Measurements from ENCODE around the gene B3GNT2.
"Not testable (repeated sequence)": the region's sequence is repeated elsewhere in the genome, so short reads cannot be mapped to it uniquely, and the experiment has no call there.

Gene B3GNT2

DNA sequence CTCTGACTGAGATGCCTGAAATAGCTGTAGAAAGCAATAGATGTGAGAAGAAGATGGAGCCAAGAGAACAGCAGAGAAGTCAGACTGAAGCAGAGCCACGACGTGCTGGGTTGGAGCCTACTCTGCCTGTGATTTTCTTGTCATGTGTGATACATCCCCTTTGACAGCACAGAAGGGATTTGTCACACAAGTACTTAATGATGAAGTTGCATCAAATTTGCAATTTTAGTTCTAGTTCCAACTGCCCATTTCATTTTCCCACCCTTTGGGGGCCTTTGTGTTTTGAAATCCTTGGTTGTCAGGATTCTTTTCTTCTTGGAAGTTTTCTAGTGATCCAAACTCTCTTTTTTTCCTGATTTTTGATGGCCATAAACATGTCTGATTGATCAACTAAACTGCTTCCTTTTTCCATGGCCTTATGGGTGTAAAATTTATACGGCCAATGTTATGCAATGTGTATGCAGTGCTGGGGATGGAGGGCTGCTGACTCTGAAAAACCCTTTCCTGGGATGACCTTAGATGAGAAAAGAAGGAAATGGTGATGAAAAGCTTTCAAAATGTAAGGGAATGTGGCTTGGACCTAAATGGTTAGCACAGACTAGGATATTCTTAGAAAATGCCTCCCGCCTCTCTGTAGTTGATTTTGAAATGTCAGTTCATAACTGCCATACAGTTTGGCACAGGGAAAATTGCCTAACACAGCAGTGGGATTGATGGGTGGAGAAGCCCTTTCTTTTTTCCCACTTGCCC lies 9.6 kb upstream of the B3GNT2 start:
- no peak for DNase-seq

DNA sequence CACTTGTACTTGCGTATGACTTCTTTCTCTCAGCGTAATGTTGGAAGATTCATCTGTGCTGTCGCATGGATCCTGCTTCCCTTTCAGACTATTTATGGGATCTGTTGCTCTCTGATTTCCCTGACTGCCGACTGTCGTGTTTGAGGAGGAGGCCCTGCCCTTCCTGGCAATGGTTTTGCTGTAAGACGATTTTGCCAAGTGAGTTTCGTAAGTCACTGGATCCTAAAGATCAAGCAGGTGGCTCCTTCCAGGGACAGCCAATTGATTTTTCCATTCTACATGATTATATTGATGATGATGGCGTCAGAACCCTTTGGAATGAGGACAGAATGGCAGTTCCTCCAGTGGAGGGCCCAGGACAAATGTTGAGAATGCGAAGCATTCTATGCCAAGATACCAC lies 8.7 kb upstream of the B3GNT2 start:
- DNase-seq, result no peak

DNA sequence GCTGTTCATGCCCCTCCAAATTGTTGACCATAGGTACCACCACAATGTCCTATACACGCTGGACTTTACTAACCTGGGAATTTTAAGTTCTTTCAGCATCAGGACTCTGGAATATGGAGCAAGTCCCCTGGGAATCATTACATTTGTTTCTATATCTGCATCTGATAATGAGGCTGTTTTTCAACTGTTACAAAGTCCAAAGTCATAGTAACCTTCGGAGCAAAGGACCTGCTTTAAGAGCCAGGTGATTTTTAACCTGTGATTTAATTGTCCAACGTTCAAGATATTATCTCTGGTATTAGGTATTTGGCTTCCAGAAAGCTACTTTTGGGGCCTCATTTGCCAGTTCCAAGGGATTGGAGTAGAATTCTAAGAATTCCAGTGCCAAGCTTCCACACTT lies 7.5 kb upstream of the B3GNT2 start:
- DNase-seq, result no peak

DNA sequence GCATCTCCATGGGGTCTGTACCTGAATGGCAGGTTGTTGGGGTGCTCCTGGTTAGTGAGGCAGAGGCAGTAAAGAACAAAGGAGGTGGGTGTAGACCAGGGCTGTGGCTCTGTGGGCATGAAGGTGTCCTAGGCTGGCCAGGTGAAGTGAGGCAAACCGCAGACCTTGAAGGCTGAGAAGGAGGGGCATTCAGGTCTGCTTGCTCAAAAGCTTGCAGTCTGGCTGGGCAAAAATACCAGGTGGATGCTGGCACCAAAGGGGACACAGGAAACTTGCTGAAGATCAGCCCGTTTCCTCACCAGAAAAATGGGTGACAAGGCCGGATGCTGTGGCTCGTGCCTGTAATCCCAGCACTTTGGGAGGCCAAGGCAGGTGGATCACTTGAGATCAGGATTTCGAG lies 6.7 kb upstream of the B3GNT2 start:
- no peak for DNase-seq

DNA sequence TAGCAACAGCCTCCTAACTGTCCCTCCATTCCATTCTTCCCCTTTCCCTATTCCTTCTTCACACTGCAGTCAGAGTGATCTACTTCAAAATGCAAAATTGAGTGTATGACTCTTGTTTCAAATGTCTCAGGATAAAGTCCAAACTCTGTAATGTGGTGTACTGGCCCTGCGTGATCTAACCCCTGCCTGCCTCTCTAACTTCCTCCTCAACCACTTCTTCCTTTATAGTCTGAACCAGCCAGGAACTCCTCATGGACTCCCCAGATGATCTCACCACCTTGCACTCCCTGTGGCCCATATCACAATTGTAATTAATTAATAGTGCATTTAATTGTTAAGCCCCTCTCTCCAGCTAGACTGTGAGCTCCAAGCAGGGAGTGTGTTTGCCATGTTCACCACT lies 3.1 kb upstream of the B3GNT2 start:
- no peak for DNase-seq

DNA sequence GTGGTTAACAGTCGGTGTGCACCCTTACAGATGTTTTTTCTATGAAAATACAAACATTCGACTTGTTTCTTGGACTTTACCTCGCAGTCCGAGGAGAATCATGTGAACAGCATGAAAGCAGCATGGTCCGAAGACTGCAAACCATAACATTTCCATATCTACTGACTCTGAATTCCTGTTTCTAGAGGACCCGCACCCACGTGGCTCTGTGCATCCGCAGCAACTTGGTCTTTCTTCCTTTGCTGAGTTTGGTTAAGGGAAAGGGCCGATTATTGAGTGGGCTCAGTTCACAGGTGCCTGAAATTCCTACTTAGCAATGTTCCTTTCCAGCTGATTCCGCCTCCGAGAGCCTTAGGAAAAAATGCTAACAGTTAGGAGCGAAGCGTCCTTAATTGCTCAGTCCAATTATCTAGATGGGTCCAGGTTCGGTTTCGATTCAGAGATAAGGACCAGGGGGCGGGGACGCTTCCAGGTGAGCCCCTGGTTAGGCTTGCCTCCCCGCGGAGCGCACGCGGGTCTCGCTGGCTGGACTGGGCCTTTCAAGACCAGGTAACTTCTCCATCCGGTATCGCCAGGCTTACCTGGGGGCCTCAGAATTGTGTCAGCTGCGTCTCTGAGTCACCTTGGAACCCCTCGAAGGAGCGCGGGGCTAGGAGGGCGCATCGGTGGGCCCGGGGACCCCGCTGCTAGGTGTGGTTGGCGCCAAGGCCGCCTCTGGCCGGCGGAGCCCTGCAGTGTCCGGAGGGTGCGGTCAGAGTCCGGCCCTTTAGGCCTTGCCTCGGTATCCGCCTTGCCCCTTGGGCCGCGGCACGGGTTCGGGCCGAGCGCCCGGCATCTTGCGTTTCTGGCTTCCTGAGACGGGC lies 1.1 kb upstream of the B3GNT2 start:
- DNase-seq, result no peak

DNA sequence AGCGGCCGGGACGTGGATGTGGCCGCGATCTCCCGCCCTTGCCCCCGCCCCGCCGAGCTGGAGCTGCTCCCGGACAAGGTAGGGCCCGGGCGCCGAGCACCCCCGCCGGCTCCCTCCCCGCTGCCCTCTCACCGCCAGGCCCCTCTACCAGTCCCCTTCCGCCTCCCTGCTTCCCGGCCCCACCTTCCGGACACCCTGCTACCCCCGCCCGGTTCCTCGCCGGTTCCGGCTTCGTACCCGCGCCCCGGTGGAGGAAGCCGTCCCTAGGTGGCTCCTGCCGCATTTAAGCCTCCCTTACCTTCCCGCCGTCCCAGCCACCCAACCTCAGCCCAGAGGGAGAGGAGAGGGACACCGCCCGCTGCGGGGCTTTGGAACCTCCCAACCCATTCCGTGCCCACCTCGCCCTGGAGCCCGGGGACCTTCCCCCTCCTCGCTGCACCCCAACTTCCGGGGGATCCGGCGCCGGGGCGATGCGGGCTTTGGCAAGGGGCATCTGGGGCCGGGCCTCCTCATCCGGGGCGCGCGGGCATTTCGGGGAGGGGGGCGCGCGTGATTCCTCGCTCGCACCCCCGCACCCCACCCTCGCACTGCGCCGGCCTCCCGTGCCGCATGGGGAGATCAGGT lies 475 bp downstream of the B3GNT2 start:
- DNase-seq, result no peak

DNA sequence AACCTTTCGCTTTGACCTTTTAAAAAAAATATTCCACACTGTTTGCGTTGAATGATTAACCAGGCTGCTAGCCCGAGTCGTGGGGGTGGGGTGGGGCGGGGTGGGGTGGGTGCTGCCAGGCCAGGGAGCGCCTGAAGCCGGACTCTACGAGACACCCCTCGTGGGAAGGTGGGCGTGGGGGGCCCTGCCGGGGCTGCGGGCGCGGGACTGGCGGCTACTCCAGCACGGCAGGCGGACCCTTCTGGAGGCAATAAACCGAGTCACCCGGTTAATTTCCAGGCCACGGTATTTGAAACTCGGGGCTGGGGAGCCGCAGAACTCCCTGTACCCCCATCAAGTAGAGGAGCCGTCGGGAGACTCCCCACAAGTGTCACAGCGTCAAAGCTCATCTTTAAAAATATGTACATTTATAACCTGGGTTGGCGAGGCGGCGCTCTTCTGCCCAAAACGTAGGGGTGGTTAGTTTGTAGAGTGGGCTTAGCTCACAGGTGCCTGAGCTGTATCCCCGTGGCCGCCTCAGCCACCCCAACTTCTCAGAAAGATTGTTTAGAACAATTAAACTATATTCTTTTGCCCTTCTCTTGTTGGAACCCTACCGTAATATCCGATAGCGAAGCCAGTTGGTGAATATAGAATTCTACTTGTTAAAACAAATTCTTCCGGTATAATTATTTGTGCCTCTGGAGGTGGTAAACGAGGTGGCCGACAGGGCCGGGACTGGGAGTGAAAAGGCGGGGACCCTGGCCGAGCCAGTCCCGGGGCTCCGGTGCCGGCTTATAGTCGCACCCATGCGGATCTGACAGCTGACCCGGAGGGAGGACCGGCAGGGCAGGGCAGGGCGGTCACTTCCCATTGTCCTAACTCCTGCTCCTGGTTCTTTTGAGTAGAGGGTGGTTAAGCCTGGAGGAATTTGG lies 1.4 kb downstream of the B3GNT2 start:
- no peak for DNase-seq

DNA sequence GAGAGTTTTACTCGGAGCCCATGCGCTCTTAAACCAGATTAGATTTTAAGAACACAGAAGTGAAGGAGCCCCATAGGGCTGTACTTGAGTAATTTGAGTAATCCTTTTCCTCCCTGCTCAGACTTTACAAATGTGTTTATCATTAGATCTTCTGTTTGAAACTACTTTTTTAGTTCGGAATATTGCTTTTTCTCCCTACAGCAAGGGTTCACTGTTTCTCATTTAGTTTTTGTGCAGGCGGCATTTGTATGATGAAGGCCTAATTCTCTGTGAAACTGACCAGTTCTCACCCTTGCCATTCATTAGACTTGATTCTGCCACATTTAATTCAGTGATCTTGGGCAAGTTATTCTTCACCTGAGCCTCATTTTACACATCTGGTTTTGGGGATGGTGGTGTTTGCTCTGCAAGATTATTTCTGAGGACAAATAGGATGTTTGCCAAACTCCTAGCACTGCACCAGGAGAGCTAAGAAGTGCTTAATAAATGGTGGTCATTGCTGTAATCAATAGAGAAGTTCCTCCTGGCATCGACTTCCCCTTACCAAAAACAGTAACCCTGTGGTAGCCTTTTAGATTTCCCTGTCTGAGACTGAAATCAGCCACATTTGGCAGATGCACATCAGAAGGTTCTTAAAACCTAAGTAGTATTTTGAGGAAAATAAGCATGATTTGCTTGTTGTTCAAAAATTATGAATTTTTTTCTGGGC lies 2.2 kb downstream of the B3GNT2 start:
- no peak for DNase-seq

DNA sequence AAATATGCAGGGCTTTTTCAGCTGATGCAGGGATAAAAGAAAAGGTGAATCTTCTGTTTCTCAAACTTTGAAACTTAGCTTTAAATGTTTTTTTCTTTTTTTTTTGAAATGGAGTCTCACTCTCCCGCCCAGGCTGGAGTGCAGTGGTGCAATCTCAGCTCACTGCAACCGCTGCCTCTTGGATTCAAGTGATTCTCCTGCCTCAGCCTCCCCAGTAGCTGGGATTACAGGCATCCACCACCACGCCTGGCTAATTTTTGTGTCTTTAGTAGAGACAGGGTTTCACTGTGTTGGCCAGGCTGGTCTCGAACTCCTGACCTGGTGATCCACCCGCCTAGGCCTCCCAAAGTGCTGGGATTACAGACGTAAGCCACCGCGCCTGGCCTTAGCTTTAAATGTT lies 2.9 kb downstream of the B3GNT2 start:
- not testable (repeated sequence) for DNase-seq

DNA sequence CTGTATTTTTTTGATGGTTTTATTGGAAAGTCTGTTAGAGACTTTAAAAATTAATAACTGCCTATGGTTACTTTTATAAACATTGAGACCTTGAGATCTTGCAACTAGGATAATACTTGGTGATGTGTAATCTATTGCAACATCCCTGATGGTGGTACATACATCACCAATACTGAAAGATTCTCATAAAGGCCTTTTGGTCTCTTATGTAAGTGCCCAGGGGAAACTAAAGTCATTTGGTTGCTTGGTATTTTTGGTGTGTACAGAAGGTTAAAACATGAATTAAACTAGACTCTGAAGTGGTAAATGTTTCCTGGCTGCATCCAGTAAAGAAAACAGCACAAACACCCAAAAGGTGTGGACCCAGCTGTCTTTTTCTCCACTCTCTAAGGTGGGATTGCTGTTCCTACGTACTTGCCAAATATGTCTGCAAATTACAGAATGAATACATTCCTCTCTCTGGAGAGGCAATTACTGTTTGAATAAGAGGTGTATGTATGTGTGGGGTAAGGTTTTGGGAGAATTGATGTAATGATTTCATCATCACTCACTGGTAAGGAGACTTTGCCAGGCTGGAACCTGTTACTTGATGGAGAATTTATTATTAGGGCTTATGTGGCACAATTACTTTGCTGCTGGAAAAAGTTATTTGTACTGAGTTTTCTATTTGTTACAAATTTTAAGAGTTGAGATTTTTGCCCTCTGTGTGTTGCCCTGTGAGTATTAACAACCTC lies 3.6 kb downstream of the B3GNT2 start:
- peak; percentile 29 for DNase-seq

DNA sequence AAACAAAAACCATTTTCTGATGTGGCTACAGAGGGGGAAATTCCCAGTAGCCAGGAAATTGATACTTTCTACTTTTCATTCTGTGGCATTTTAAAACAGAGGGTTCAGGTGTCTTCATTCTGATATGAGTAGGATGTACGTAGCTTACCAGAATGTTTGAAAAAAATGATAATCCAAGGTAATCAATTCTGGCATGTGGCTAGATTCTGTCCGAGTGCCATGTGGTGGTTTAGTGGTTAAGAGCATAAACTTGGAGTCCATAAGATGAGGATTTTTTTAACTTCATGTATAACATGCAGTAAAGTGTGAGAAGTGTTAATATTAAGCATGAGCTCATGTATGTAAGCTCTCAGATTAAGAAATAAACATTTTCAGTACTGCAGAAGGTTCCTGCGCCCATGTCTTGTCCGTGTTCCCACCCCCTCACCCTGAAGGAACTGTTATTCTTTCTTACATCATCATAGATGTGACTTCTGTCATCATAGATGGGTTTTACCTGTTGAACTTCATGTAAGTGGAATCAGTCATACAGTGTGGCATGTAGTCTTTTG lies 4.5 kb downstream of the B3GNT2 start:
- no peak for DNase-seq

DNA sequence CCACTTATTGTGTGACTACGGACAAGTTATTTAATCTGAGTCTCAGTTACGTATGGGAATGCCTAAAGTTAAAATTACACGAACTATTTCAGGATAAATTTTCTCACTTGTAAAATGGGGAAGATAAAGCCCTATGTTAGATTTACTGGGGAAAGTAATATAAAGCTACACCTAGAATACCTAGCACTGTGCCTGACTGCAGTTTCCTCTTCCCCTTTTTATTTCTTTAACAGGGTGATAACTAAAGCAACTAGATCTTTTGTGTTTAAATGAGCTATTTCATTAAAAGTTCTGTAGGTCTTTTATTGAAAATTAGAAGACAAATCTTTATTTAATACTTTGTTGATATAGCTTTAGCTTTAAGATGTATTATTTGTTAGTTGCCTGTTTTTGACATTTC lies 5.0 kb downstream of the B3GNT2 start:
- no peak for DNase-seq

DNA sequence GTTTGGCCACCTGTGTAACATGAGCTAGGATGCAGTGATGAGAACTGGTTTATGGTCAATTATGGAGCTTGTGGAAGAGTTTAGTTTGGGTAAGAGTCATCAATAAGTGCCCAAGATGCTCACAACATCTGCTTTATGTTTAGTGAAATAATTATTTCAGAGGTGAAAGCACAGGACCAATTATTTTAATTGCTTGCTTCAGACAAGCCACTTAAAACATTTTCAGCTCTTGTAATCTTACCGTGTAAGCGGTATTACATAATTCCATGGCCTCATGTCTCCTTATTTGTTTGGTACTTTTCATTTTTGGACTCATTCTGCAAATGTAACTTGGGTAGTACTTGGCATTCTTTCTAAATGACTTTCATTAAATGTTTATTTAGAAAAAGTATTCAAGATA lies 5.4 kb downstream of the B3GNT2 start:
- DNase-seq, result peak; percentile 86

DNA sequence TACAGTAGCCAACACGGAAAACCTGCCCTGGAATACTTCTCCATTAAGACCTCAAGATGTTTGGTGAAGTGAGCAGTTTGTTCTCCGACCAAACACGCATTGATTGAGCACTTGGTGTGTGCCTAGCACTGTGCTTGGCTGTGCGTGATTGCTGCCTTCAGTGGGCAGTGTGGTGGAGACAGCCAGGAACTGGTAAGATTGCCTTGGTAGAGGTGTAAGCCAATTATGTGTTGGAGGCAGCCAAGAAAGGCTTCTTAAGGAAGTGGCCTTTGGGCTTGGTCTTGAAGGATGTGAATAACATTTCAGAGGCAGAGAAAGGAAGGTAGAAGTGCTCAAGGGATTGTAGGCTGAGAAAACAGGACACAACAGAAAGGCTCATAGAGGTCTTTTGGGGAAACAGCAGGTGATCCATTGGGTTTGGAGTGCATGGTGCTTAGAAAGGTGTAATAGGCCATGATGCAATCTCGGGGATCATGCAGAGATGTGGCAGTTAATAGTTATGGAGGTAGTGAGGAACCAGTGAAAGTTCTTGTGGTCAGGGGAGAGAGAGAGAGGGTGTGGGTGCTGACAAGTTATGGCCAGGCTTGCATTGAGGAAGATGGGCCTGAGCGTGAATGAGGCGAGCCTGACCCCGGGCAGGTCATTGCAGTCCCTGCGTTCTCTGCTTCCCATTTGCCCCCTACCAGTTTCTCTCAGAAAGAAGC lies 6.3 kb downstream of the B3GNT2 start:
- no peak for DNase-seq

DNA sequence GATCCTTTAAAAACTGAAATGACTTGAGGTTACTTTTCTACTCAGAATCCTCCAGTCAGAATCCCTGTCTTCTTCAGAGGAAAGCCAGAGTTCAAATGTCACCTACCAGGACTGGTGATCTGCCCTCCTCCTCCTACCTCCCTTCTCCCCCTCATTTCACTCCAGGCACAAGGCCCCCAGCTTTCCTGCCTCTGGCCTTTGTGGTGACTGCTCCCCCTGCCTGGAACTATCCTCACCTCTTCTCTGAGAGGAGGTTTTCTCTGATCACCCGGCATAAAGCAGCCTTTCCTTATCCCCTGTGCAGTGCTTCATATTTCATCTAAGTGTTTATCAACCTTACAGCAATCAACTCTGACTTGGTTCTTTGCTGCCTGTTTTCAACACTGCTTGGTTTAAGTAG lies 6.8 kb downstream of the B3GNT2 start:
- DNase-seq, result no peak

DNA sequence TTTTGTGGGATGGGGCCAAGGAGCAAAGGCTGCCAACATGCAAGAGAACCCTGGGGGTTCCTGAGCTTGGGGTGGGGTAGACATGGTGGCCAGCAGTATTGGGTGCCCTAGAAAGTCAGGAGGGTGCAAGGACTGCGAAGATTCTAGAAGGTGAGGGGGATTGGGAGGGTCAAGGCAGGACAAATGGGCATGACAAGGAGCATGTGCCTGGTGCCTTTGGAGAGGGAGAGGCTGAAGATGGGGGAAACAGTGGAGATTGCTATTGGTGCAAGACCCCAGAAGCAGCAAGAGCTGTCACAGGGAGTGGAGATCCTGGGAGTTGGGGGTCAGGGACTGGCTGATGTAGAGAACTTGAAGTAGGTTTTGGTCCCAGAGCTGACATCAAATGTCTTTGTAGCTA lies 7.5 kb downstream of the B3GNT2 start:
- no peak for DNase-seq

DNA sequence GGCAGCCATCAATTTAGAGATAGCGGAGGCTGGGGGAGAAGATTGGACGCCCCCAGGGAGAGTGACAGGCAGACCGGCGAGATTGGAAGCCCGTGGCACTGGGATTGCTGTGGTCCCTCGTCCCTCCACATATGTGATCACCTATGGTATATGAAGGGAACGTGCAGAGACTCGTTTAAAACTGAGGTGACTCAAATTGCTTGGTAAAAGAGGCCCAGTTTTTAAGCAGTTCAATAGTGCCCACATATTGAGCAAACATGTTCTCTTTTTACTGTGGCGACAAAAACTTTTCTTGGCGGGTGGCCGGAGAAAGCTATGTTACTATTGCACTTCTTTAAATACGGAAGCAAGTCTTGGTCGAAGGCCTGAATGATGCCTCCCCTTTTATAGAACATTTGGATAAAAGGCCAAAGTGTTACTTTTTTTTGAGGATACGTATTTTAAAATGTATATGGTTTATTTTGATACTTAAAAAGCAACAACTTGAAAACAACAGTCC lies 9.1 kb downstream of the B3GNT2 start:
- no peak for DNase-seq

DNA sequence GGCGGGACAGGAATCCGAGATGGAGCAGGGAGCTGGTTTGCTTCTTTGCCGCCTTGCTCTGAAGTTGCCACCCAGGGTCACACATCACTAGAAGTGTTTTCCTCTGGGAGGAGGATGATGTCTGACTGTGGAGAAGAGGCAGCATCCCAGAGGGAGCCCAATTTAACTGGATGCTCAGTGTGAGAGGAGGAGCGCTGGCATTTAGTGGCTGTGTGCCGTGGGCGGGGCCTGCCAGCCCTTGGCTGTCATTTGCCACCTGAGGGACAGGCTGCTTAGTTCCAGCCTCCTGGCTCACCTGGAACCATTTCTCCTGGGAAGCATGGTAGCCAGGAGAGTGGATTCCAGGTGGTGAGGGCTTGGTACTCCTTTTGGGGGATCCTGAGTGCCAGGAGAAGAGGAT lies 9.6 kb downstream of the B3GNT2 start:
- no peak for DNase-seq

DNA sequence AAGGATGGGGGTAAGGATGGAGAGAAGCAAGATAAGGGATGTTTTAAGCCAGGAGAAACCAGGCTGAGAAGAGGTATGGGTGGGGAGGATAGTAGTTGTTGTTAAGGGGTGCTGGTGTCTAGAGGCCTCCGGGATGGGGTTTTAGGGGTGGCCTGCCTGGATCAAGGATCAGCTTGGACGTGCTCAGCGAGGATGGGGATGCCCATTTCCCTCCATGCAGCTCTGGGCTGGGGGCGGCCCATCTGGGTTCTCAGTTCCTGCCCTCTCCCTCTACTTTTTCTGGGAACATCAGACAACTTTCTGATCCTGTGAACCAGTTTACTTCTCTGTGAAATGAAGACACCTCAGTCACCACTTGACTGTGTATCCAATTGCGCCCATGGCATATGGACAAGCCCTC lies 10.1 kb downstream of the B3GNT2 start:
- DNase-seq, result no peak
